ENCODE results near the gene KLHDC3.
A peak's percentile ranks its signal among the peaks of the same experiment; 100 is the strongest.

DNA sequence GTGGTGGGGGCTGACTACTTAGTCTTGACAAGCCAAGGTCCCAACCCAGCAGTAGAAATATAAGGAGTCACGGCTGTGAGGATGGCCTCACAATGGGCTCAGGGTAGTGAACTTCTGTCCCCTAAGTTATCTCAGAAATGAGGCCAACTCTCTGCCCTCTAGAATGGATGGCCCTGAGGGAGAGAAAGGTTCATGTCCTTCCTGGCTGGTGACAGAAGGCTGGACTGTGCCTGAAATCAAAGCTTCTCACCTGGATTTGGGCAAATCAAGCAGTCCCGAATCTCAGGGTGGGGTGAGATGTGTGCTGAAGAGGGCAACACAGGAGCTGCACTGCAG lies 20.1 kb downstream of the KLHDC3 start:
- TF ChIP-seq GABPA (IDR thresholded peaks at IDR 0.05; ENCODE audit: borderline replicate concordance, insufficient read depth, low read length) (no peak), EP300 (IDR thresholded peaks at IDR 0.05; ENCODE audit: borderline replicate concordance in 1 of 2, low read depth in 2 of 2, low read length in 2 of 2) (no peak), TCF12 (IDR thresholded peaks at IDR 0.05; ENCODE audit: low read depth, low read length) (no peak), SP1 (IDR thresholded peaks at IDR 0.05; ENCODE audit: low read depth, low read length) (no peak)
- TF ChIP-seq, protein P1, sequence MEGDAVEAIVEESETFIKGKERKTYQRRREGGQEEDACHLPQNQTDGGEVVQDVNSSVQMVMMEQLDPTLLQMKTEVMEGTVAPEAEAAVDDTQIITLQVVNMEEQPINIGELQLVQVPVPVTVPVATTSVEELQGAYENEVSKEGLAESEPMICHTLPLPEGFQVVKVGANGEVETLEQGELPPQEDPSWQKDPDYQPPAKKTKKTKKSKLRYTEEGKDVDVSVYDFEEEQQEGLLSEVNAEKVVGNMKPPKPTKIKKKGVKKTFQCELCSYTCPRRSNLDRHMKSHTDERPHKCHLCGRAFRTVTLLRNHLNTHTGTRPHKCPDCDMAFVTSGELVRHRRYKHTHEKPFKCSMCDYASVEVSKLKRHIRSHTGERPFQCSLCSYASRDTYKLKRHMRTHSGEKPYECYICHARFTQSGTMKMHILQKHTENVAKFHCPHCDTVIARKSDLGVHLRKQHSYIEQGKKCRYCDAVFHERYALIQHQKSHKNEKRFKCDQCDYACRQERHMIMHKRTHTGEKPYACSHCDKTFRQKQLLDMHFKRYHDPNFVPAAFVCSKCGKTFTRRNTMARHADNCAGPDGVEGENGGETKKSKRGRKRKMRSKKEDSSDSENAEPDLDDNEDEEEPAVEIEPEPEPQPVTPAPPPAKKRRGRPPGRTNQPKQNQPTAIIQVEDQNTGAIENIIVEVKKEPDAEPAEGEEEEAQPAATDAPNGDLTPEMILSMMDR (IDR thresholded peaks at IDR 0.05; ENCODE audit: control extremely low read depth in 1 of 3, insufficient read depth in 1 of 3, low read depth in 1 of 3, low read length in 3 of 3) = peak in 2 of 3 experiments; percentile 23 to 30; a peak in 2 of 4 replicates

Data from H1 (cell line).